Muscle layer of duodenum (tissue), 2 donors: Measurements from ENCODE around the gene C20orf144.

ENCODE experiments used
- H3K27ac ChIP-seq: one replicate; pipeline ENCODE4 v1.7.0; 2013; ENCODE audit warnings: mild to moderate bottlenecking, low read length
- H3K27me3 ChIP-seq: one replicate; pipeline ENCODE4 v1.7.0; 2013; ENCODE audit warnings: low read depth, mild to moderate bottlenecking, control low read depth, low read length
- H3K36me3 ChIP-seq, 2 donors: one replicate each; pipeline ENCODE4 v1.7.0; 2013; ENCODE audit warnings: low read length in 2 of 2, control low read depth in 1 of 2, mild to moderate bottlenecking in 1 of 2; ENCODE audit not compliant: insufficient read depth in 2 of 2, control insufficient read depth in 1 of 2
- H3K4me1 ChIP-seq, 2 donors: one replicate each; pipeline ENCODE4 v1.7.0; 2013; ENCODE audit warnings: low read length in 2 of 2, mild to moderate bottlenecking in 2 of 2, control low read depth in 1 of 2, moderate library complexity in 1 of 2; ENCODE audit not compliant: insufficient read depth in 2 of 2, control insufficient read depth in 1 of 2
- H3K4me3 ChIP-seq, 2 donors: one replicate each; pipeline ENCODE4 v1.7.0; 2013; ENCODE audit warnings: low read length in 2 of 2, low read depth in 1 of 2, mild to moderate bottlenecking in 1 of 2
- H3K9me3 ChIP-seq, 2 donors: one replicate each; pipeline ENCODE4 v1.7.0; 2013; ENCODE audit warnings: low read length in 2 of 2, control low read depth in 1 of 2, mild to moderate bottlenecking in 1 of 2; ENCODE audit not compliant: control insufficient read depth in 1 of 2
- donor health status: healthy.

The C20orf144 gene

GRCh38 chr20:33650111-33650752, 11.9 kb upstream of the C20orf144 start:
- H3K4me1 ChIP-seq, result peaks cover 11 to 25% of the 10 kb centered on the region in 2 donors
- no peaks in the 10 kb centered on the region for H3K9me3 ChIP-seq
- H3K4me3 ChIP-seq, result no peak overlapping the region
- peaks cover 7 to 8% of the 10 kb centered on the region in 2 donors for H3K36me3 ChIP-seq
- H3K27ac ChIP-seq, result no peak overlapping the region
- H3K27me3 ChIP-seq, result no peaks in the 10 kb centered on the region

GRCh38 chr20:33650753-33651561, 11.2 kb upstream of the C20orf144 start:
- no peak overlapping the region for H3K27ac ChIP-seq
- no peak overlapping the region for H3K4me3 ChIP-seq
- H3K36me3 ChIP-seq, result peaks cover 0 to under 1% of the 10 kb centered on the region in 2 donors
- peaks cover 11 to 25% of the 10 kb centered on the region in 2 donors for H3K4me1 ChIP-seq
- no peaks in the 10 kb centered on the region for H3K27me3 ChIP-seq
- no peaks in the 10 kb centered on the region for H3K9me3 ChIP-seq

GRCh38 chr20:33651562-33652048, 10.5 kb upstream of the C20orf144 start:
- no peak overlapping the region for H3K27ac ChIP-seq
- no peaks in the 10 kb centered on the region for H3K27me3 ChIP-seq
- no peaks in the 10 kb centered on the region for H3K36me3 ChIP-seq
- peaks cover 11 to 25% of the 10 kb centered on the region in 2 donors for H3K4me1 ChIP-seq
- H3K4me3 ChIP-seq, result no peak overlapping the region
- no peaks in the 10 kb centered on the region for H3K9me3 ChIP-seq

GRCh38 chr20:33653218-33653899, 8.8 kb upstream of the C20orf144 start:
- H3K27me3 ChIP-seq, result no peaks in the 10 kb centered on the region
- H3K4me1 ChIP-seq, result peaks cover 11 to 19% of the 10 kb centered on the region in 2 donors
- H3K4me3 ChIP-seq, result peak overlapping the region in 1 of 2 donors; percentile 12
- no peaks in the 10 kb centered on the region for H3K9me3 ChIP-seq
- peak overlapping the region; percentile 58 for H3K27ac ChIP-seq
- peaks cover 0 to 9% of the 10 kb centered on the region in 2 donors for H3K36me3 ChIP-seq

- Histone ChIP-seq H3K4me1 (peaks cover 7 to 12% of the 10 kb centered on the region in 2 donors), H3K36me3 (peaks cover 0 to 16% of the 10 kb centered on the region in 2 donors), H3K9me3 (no peaks in the 10 kb centered on the region), H3K4me3 (peak overlapping the region in 1 of 2 donors; percentile 12), H3K27ac (peak overlapping the region; percentile 58), H3K27me3 (no peaks in the 10 kb centered on the region)
Observed at GRCh38 chr20:33653900-33654596, 8.1 kb upstream of the C20orf144 start.

GRCh38 chr20:33654680-33655161, 7.4 kb upstream of the C20orf144 start:
- no peaks in the 10 kb centered on the region for H3K27me3 ChIP-seq
- H3K9me3 ChIP-seq, result no peaks in the 10 kb centered on the region
- H3K27ac ChIP-seq, result no peak overlapping the region
- H3K4me1 ChIP-seq, result peaks cover 7 to 10% of the 10 kb centered on the region in 2 donors
- H3K4me3 ChIP-seq, result no peak overlapping the region
- peaks cover 0 to 22% of the 10 kb centered on the region in 2 donors for H3K36me3 ChIP-seq

- Histone ChIP-seq H3K27ac (no peak overlapping the region), H3K9me3 (no peaks in the 10 kb centered on the region)
Observed at GRCh38 chr20:33655164-33655563, 7.0 kb upstream of the C20orf144 start.

GRCh38 chr20:33656010-33656782, 5.9 kb upstream of the C20orf144 start:
- Histone ChIP-seq H3K36me3 (peaks cover 0 to 31% of the 10 kb centered on the region in 2 donors), H3K4me1 (peaks cover 7 to 10% of the 10 kb centered on the region in 2 donors), H3K4me3 (no peak overlapping the region), H3K9me3 (no peaks in the 10 kb centered on the region), H3K27me3 (no peaks in the 10 kb centered on the region), H3K27ac (no peak overlapping the region)

More at GRCh38 chr20:33655164-33655563, 7.0 kb upstream of the C20orf144 start:
- Histone ChIP-seq H3K4me1 (peaks cover 7 to 10% of the 10 kb centered on the region in 2 donors), H3K36me3 (peaks cover 0 to 27% of the 10 kb centered on the region in 2 donors), H3K4me3 (no peak overlapping the region), H3K27me3 (no peaks in the 10 kb centered on the region)

- no peak overlapping the region for H3K27ac ChIP-seq
- H3K27me3 ChIP-seq, result no peaks in the 10 kb centered on the region
- H3K4me3 ChIP-seq, result no peak overlapping the region
- H3K4me1 ChIP-seq, result peaks cover 7 to 10% of the 10 kb centered on the region in 2 donors
- H3K9me3 ChIP-seq, result no peaks in the 10 kb centered on the region
- peaks cover 0 to 31% of the 10 kb centered on the region in 2 donors for H3K36me3 ChIP-seq
Observed at GRCh38 chr20:33656783-33657703, 5.1 kb upstream of the C20orf144 start.
